Motor neuron (in vitro differentiated cells): Measurements from ENCODE around the gene GTPBP3. TPM values are rescaled to one million over a fixed set of nuclear protein-coding genes. Genes with fewer than 3 reads are reported as not detected.

Experiments
- ATAC-seq, 8 experiments: fragments of 200-7000 bp; cut with Tn5 transposase; replicated peaks in 6 of 8; 2 replicates each; pipeline ENCODE4 v1.8.0; 2021; ENCODE audit warnings: mild to moderate bottlenecking in 8 of 8, moderate library complexity in 8 of 8
- H3K27ac ChIP-seq, 2 donors: fragments of 250-450 bp; sonication (Bioruptor Pico); 2 replicates each; pipeline ENCODE4 v1.9.0; 2021; ENCODE audit warnings: antibody characterized with exemption in 2 of 2, mild to moderate bottlenecking in 2 of 2, moderate library complexity in 1 of 2
- H3K4me1 ChIP-seq, 2 donors: fragments of 250-450 bp; sonication (Bioruptor Pico); replicated peaks in 1 of 2; 2 replicates each; pipeline ENCODE4 v1.6.1; 2021; ENCODE audit warnings: antibody characterized with exemption in 2 of 2, mild to moderate bottlenecking in 2 of 2, moderate library complexity in 1 of 2
- H3K4me3 ChIP-seq, 5 donors: fragments of 250-450 bp; sonication (Bioruptor Pico); 2 replicates each; pipeline ENCODE4 v1.9.0; 2021; ENCODE audit warnings: antibody characterized with exemption in 5 of 5, mild to moderate bottlenecking in 5 of 5, moderate library complexity in 4 of 5
- WGBS, 10 experiments: fragments of 450-650 bp; shearing (Covaris generic); methylation state at CpG; one replicate each; pipeline ENCODE4 v1.0.0; 2022; 5-methylcytosine and 5-hydroxymethylcytosine counted together
- in situ Hi-C, 9 experiments: fragments of 400-800 bp; cut with MboI; loops; one replicate each; pipeline ENCODE4 v1.15.0; 2021; ENCODE audit warnings: low sequenced_read_pairs in 9 of 9, low pct_unique_long_range_greater_than_20kb in 2 of 9; ENCODE audit not compliant: unreplicated experiment in 9 of 9
- total RNA-seq, 8 experiments: library from RNA; unstranded; fragments of 300-600 nt; gene quantifications; 2 replicates each; pipeline versions ENCODE4 v1.2.3 to v1.2.4, GENCODE V29; 2022

The GTPBP3 gene
- total RNA-seq, 8 experiments from 2014 or later, result 9.0 to 31.3 (median 17.0) TPM

DNA sequence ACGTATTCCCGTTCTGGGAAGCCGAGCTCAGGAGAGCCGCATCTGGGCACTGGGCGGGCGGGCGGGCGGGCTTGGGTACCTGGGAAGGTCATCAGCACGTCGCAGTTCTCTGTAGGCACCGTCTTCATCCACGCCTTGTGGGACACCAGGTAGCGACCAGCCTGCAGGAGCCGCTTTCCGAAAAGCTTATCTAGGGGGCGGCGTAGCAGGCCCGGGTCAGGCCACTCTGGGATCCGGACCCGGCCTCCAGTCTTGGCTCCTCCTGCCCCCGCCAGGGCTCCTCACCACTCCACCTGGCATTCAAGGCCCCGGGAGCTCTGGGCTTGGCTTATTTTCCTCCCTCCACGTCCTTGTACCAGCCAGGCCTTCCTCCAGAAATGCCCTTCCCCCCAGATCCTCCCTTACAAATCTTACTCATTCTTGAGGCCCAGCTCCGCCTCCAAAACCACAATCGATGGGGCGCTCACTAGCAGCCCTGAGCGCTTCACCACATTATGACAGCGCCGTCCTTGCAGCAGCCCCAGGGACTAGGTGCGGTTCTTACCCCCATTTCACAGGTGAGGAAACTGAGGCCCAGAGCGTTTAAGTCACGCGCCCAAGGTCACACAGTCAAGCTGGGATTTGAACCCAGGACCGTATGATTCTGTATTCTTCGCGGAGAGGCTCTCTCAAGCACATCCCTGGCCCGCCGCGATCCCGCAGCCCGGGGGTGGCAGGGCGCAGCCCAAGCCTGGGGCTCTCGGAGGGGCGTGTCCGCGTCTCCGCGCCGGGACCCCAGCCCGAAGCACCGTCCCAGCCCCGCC, 3.5 kb upstream of the GTPBP3 start:
- H3K27ac ChIP-seq, result peak overlapping the region; percentile 81 to 85
- H3K4me1 ChIP-seq, result peaks cover 10 to 15% of the 10 kb centered on the region in 2 donors
- in situ Hi-C loops, result no loop called here
- 0 to 53% (median 25%) methylated on average over 2 to 13 of the region's 52 CpGs; no CpG with 5 or more reads in 1 of the 10 experiments for WGBS, 10 experiments
- no peak for ATAC-seq
- peak overlapping the region; percentile 79 to 93 (median 89) for H3K4me3 ChIP-seq

DNA sequence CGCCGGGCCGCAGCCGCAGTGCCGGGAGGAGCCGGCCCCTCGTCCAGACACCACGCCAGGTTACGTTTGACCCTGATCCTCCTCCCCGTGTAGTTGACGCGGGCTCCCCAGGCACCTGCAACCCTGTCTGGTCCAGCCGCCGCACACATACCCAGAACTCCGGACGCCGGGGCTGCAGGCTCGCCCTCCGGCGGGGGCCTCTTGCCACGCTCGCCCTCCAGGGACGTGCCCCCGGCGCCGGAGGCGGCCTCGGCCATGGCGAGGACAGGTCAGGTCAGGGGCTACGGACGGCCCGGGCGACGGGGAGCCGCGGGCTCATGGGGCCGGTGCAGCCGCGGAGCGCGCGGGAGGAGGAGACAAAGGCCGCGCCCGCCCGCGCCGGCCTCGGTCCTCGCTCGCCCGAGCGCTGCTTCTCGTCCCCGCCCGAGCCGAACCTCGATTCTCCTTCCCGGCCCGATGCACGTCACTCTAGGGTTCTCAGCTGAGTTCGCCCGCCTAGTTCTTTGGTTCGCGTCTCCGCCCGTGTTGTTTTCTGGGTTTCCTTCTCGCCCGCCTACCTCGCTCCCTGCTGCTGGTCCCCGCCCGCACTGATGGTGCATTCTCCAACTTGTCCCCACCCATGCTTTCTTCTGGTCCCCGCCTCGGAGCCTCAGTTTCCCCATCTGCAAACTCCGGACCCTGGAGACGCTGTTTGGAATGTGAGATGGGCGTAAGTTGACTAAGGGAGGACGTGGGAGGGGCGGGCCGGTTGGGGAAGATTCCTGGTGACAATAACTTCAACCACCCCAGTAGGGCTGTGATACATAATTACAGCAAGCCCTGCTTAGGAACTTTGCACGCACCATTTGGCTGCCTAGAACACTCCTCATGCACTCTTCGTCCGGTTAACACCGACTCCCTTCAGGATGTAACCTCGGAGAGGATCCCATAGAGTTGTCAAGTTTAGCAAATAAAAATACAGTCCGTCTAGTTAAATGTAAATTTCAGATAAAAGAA, 2.6 kb upstream of the GTPBP3 start, which contains the start of gene ANO8:
ANO8 (minus strand) TSS at position 442 of the 996 bp plus-strand sequence; CDS start at position 257, 185 bp downstream.
- in situ Hi-C loops, result no loop called here
- peaks cover 7 to 10% of the 10 kb centered on the region in 2 donors for H3K4me1 ChIP-seq
- H3K27ac ChIP-seq, result peak within 1 kb of the TSS; percentile 81 to 85
- WGBS, 10 experiments, result 0 to 53% (median 33%) methylated on average over 1 to 8 of the region's 86 CpGs; no CpG with 5 or more reads in 2 of the 10 experiments
- ATAC-seq, result peak; percentile 68 to 74 (median 68)
- H3K4me3 ChIP-seq, result peak within 1 kb of the TSS; percentile 79 to 93 (median 89)

DNA sequence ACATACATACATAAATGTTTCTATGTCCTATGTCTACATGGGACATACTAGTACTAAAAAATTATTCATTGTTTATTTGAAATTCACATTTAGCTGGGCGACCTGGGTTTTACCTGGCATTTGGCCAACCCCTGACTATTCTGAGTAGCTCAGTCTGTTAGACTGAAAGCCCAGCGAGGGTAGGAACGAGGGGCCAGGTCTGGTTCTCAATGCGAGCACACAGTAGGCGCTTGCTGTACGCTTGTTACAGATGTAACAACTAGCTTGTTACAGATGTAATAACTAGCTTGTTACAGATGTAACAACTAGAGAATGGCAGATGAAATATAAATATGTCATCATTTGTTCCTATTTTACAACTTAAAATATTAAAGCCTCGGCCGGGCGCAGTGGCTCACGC, 1.8 kb upstream of the GTPBP3 start:
- Histone ChIP-seq H3K4me3 (no peak overlapping the region), H3K27ac (no peak overlapping the region), H3K4me1 (peaks cover 7 to 12% of the 10 kb centered on the region in 2 donors)
- WGBS, 10 experiments, result 13 to 100% (median 84%) methylated on average over 1 to 10 of the region's 10 CpGs; no CpG with 5 or more reads in 2 of the 10 experiments
- no peak for ATAC-seq
- in situ Hi-C loops, result no loop called here

- peak overlapping the region; percentile 54 to 98 (median 86) for H3K4me3 ChIP-seq
- 0 to 6% (median 3%) methylated on average over 1 to 26 of the region's 50 CpGs; no CpG with 5 or more reads in 6 of the 10 experiments for WGBS, 10 experiments
- H3K27ac ChIP-seq, result no peak overlapping the region
- in situ Hi-C loops, result no loop called here
- ATAC-seq, result peak in 1 of 8 experiments; percentile 0
- H3K4me1 ChIP-seq, result peaks cover 7 to 12% of the 10 kb centered on the region in 2 donors
These were observed 501 bp downstream of the GTPBP3 start for GRCh38 chr19:17337675-17338432.

DNA sequence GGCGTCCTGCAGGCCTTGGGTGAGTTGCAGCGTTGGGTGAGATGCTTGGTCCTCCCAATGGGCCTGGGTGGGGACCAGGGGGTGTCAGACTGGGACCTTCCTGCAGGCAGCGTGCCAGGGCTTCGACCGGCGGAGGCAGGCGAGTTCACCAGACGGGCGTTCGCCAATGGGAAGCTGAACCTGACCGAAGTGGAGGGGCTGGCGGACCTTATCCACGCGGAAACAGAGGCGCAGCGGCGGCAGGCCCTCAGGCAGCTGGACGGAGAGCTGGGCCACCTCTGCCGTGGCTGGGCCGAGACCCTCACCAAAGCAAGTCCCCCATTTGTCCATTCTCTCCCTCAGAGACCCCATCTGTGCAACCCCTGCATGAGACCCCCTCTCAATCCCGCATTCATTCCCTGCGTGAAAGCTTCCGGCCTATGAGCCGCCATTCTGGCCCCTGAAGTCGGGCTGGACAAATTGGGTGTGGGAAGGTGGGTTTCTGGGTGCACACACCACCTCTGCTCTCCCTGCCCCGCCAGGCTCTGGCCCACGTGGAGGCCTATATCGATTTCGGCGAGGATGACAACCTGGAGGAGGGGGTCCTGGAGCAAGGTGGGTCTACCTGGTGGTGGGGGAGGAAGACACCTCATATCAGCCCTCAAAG, 1.2 kb downstream of the GTPBP3 start:
- Histone ChIP-seq H3K27ac (no peak overlapping the region), H3K4me1 (peaks cover 6 to 12% of the 10 kb centered on the region in 2 donors), H3K4me3 (peak overlapping the region; percentile 54 to 98 (median 86))
- no peak for ATAC-seq
- in situ Hi-C loops, result no loop called here
- WGBS, 10 experiments, result 85 to 100% (median 98%) methylated on average over 2 to 5 of the region's 30 CpGs; no CpG with 5 or more reads in 6 of the 10 experiments

DNA sequence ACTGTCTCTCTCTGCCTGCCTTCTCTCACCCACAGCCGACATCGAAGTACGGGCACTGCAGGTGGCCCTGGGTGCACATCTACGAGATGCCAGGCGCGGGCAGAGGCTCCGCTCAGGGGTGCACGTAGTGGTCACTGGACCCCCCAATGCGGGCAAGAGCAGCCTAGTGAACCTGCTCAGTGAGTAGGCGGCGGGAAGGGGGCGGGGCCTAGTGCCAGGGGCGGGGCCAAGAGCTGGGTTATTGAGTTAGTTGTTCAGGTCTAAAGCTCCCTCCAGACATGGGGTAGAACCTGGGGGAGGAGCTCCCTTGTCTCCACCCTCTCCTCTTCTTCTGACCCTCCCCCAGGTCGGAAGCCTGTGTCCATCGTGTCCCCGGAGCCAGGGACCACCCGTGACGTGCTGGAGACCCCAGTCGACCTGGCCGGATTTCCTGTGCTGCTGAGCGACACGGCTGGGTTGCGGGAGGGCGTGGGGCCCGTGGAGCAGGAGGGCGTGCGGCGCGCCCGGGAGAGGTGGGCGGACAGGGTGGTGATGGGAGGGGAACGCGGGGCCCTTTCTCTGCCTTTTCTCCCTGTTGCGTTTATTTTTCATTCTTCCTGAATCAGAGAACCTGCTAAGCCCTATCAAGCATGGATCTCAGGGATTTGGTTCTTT, 1.9 kb downstream of the GTPBP3 start:
- ATAC-seq, result no peak
- in situ Hi-C loops, result no loop called here
- Histone ChIP-seq H3K27ac (no peak overlapping the region), H3K4me1 (peaks cover 4 to 8% of the 10 kb centered on the region in 2 donors), H3K4me3 (no peak overlapping the region)
- 80 to 100% (median 97%) methylated on average over 1 to 14 of the region's 34 CpGs; no CpG with 5 or more reads in 7 of the 10 experiments for WGBS, 10 experiments

GRCh38 chr19:17340302-17340870, 3.0 kb downstream of the GTPBP3 start:
- peak in 5 of 8 experiments; percentile 4 to 29 (median 8) for ATAC-seq
- Histone ChIP-seq H3K4me3 (no peak overlapping the region), H3K4me1 (peaks cover 4 to 8% of the 10 kb centered on the region in 2 donors), H3K27ac (no peak overlapping the region)
- no CpG with 5 or more reads among the region's 21 CpGs for WGBS, 10 experiments
- in situ Hi-C loops, result no loop called here

DNA sequence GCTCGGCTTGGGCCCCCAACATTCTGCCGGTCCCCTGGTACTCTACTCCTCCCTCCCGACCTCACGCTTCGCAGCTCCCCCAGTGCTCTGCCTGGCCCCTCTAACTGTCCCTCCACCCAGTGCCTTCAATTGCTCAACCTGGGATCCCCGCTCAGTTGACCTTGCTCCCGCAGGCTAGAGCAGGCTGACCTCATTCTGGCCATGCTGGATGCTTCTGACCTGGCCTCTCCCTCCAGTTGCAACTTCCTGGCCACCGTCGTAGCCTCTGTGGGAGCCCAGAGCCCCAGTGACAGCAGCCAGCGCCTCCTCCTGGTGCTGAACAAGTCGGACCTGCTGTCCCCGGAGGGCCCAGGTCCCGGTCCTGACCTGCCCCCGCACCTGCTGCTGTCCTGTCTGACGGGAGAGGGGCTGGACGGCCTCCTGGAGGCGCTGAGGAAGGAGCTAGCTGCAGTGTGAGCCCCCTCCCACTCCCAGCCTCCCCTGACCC, 3.6 kb downstream of the GTPBP3 start:
- WGBS, 10 experiments, result 40% methylated on average over 1 of the region's 17 CpGs; no CpG with 5 or more reads in 9 of the 10 experiments
- in situ Hi-C loops, result no loop called here
- H3K4me3 ChIP-seq, result no peak overlapping the region

GRCh38 chr19:17341386-17341785, 4.0 kb downstream of the GTPBP3 start:
- Histone ChIP-seq H3K4me1 (peaks cover 4 to 8% of the 10 kb centered on the region in 2 donors), H3K4me3 (no peak overlapping the region), H3K27ac (no peak overlapping the region)
- in situ Hi-C loops, result no loop called here
- WGBS, 10 experiments, result 100% methylated on average over 5 of the region's 15 CpGs; no CpG with 5 or more reads in 9 of the 10 experiments
- ATAC-seq, result no peak

More for the DNA sequence above, 3.6 kb downstream of the GTPBP3 start:
- Histone ChIP-seq H3K27ac (no peak overlapping the region), H3K4me1 (peaks cover 4 to 8% of the 10 kb centered on the region in 2 donors)
- no peak for ATAC-seq

DNA sequence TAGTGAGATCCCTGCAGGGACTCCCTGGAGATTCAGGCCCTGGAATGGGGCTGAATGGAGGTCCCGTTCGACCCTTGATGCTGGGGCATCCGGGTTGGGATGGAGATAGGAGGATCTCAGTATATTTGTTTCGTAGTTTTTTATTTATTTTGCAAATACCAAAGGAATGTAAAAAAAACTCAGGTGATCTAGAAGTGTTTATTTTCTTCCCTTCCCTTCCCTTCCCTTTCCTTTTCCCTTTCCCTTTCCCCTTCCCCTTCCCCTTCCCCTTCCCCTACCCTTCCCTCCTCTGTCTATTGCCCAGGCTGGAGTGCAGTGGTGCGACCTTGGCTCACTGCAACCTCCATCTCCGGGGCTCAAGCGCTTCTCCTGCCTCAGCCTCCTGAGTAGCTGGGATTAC, 4.5 kb downstream of the GTPBP3 start:
- peaks cover 4 to 8% of the 10 kb centered on the region in 2 donors for H3K4me1 ChIP-seq
- no peak overlapping the region for H3K27ac ChIP-seq
- 100% methylated on average over 2 of the region's 7 CpGs; no CpG with 5 or more reads in 9 of the 10 experiments for WGBS, 10 experiments
- ATAC-seq, result no peak
- H3K4me3 ChIP-seq, result no peak overlapping the region
- in situ Hi-C loops, result no loop called here

DNA sequence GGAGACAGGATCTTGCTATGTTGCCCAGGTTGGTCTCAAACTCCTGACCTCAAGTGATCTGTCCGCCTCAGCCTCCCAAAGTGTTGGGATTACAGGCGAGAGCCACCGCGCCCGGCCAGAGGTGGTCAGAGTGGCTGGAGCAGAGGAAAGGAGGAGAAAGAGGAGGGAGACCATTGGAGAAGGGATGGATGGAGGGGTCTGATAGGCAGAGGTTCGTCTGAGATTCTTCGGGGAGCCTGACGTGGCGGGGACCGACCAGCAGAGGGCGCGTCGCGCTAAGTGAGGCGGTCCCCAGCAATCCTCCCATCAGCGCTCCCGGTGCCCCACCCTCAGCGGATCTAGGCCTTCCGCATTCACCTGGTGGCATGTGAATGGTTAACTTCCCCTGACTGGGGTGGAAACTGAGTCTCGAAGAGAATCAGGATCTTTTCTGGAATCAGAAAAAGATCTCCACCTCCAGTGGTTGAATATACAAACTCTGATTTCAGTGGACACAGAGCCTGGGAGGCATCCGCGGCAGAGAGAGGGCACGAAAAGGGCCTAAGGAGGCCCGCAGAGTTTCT, 8.8 kb downstream of the GTPBP3 start:
- ATAC-seq, result peak; percentile 62 to 94 (median 71)
- Histone ChIP-seq H3K4me3 (no peak overlapping the region), H3K4me1 (peaks cover 3 to 4% of the 10 kb centered on the region in 2 donors), H3K27ac (no peak overlapping the region)
- 0 to 68% (median 21%) methylated on average over 2 to 12 of the region's 24 CpGs; no CpG with 5 or more reads in 4 of the 10 experiments for WGBS, 10 experiments
- in situ Hi-C loops, result no loop called here
